Psoas muscle (tissue), 8 donors: Measurements from ENCODE around the gene NRAS. TPM values are rescaled to one million over a fixed set of nuclear protein-coding genes. Genes with fewer than 3 reads are reported as not detected.

ENCODE experiments used
- ATAC-seq, 4 donors: fragments of 200-7000 bp; cut with Tn5 transposase; one replicate each; pipeline ENCODE4 v1.9.1; 2020; ENCODE audit warnings: moderate library complexity in 3 of 4, mild to moderate bottlenecking in 2 of 4
- DNase-seq, 2 donors: peaks; one replicate each; pipeline ENCODE4 v3.0.0-alpha.2; 2020
- H3K27ac ChIP-seq: fragments of 200-600 bp; one replicate; pipeline ENCODE4 v1.8.0; 2022
- H3K27me3 ChIP-seq, 3 donors: fragments of 200-600 bp in 1 of 3; one replicate each; pipeline versions ENCODE4 v1.6.1 to v1.8.0; 2013 to 2022; ENCODE audit warnings: low read length in 2 of 3, mild to moderate bottlenecking in 2 of 3, moderate library complexity in 1 of 3; ENCODE audit not compliant: insufficient read depth in 3 of 3
- H3K36me3 ChIP-seq, 2 donors: fragments of 200-600 bp in 1 of 2; one replicate each; pipeline versions ENCODE4 v1.6.1 to v1.8.0; 2013 to 2022; ENCODE audit warnings: low read depth in 1 of 2, mild to moderate bottlenecking in 1 of 2, moderate library complexity in 1 of 2; ENCODE audit not compliant: insufficient read depth in 1 of 2
- H3K4me1 ChIP-seq: fragments of 200-600 bp; one replicate; pipeline ENCODE4 v1.8.0; 2022
- H3K4me3 ChIP-seq: fragments of 200-600 bp; one replicate; pipeline ENCODE4 v1.8.0; 2022; ENCODE audit warnings: mild to moderate bottlenecking
- H3K9me3 ChIP-seq: fragments of 200-600 bp; one replicate; pipeline ENCODE4 v1.8.0; 2022
- WGBS, 3 donors: extraction: QIAGEN DNeasy Blood & Tissue Kit; methylation state at CpG; one replicate each; pipeline versions ENCODE4 v1.1.6 to v1.1.7; 2013; 5-methylcytosine and 5-hydroxymethylcytosine counted together
- intact Hi-C, 2 donors: fragments of 100-400 bp; cut with DNase I; formaldehyde crosslinking; loops; one replicate each; pipeline versions ENCODE4 v1.11.0 to v1.14.2; 2022
- polyA plus RNA-seq, 3 donors: library from polyadenylated mRNA; stranded (reverse); fragments of 200-250 nt; gene quantifications; one replicate each; pipeline ENCODE4 v1.2.3, GENCODE V29; 2013
- total RNA-seq, 4 donors: library from RNA; stranded (reverse); fragmentation: NEBNext Ultra II Directional in 2 of 4; extraction: Animal tissue kit (Norgen Biotek cat#: 25700) in 2 of 4; gene quantifications; one replicate each; pipeline versions ENCODE4 v1.2.1 to v1.2.4, GENCODE V29; 2021 to 2023
- TF ChIP-seq, protein P1 (sequence below): fragments of 200-600 bp; IDR thresholded peaks from one replicate; pipeline ENCODE4 v1.8.0; 2022; ENCODE audit warnings: antibody characterized with exemption
- donor health status: healthy with polysubstance abuse.
- donor health status: DM: no; HTN: no; CAD: no; lungs with moderate emphysema.
- donor health status: Bipolar disorder and iron deficiency.
- donor health status: healthy.
- donor health status: DM: yes; HTN: yes; CAD: no.
- donor health status: DM: no; HTN: no; CAD: no.
- donor health status: DM: no; HTN: no; CAD: no.
- donor health status: DM: yes; HTN: yes; CAD: no.

NRAS gene
- total and polyA plus RNA-seq, 7 donors, result 3.6 to 15.8 (median 5.9) TPM

GRCh38 chr1:114723457-114723856 lies 6.9 kb upstream of the NRAS start:
- TF ChIP-seq, protein P1, sequence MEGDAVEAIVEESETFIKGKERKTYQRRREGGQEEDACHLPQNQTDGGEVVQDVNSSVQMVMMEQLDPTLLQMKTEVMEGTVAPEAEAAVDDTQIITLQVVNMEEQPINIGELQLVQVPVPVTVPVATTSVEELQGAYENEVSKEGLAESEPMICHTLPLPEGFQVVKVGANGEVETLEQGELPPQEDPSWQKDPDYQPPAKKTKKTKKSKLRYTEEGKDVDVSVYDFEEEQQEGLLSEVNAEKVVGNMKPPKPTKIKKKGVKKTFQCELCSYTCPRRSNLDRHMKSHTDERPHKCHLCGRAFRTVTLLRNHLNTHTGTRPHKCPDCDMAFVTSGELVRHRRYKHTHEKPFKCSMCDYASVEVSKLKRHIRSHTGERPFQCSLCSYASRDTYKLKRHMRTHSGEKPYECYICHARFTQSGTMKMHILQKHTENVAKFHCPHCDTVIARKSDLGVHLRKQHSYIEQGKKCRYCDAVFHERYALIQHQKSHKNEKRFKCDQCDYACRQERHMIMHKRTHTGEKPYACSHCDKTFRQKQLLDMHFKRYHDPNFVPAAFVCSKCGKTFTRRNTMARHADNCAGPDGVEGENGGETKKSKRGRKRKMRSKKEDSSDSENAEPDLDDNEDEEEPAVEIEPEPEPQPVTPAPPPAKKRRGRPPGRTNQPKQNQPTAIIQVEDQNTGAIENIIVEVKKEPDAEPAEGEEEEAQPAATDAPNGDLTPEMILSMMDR, result no peak
- peak overlapping the region; percentile 70 for H3K27ac ChIP-seq
- intact Hi-C loops, result no loop called here

DNA sequence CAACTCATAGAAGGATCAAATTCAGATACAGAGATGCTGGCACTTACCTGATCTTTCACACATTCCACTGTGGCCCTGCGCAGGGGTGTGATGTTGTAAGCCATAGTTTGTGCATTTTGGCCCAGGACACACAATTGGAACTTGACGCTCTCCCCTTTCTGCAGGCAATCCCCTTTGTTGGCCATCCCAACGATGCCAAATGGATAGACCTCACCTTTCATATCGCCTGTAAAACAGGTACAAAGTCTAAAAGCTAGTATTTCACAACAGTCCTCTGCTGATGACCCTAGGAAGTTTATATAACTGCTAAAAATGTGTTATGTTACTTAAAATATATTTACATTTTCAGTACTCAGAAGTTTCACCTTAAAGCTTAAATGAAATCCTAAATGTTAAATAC lies 3.9 kb upstream of the NRAS start:
- intact Hi-C loops, result no loop called here
- no peak overlapping the region for H3K4me3 ChIP-seq
- peaks cover 15 to 88% of the 10 kb centered on the region in 2 donors for H3K36me3 ChIP-seq
- peak overlapping the region; percentile 70 for H3K27ac ChIP-seq
- no peak for DNase-seq
- peaks cover 45% of the 10 kb centered on the region for H3K4me1 ChIP-seq
- no peaks in the 10 kb centered on the region for H3K27me3 ChIP-seq
- TF ChIP-seq, protein P1, result no peak
- H3K9me3 ChIP-seq, result no peaks in the 10 kb centered on the region
- no peak for ATAC-seq
- WGBS, 3 donors, result 45 to 82% (median 48%) methylated on average over 4 of the region's 4 CpGs

More at GRCh38 chr1:114723457-114723856, 6.9 kb upstream of the NRAS start:
- 0 to 27% (median 0%) methylated on average over 1 of the region's 1 CpG for WGBS, 3 donors
- Histone ChIP-seq H3K36me3 (peaks cover 15 to 99% of the 10 kb centered on the region in 2 donors), H3K4me3 (no peak overlapping the region), H3K27me3 (no peaks in the 10 kb centered on the region), H3K9me3 (no peaks in the 10 kb centered on the region), H3K4me1 (peaks cover 36% of the 10 kb centered on the region)
- DNase-seq, result no peak
- ATAC-seq, result no peak

DNA sequence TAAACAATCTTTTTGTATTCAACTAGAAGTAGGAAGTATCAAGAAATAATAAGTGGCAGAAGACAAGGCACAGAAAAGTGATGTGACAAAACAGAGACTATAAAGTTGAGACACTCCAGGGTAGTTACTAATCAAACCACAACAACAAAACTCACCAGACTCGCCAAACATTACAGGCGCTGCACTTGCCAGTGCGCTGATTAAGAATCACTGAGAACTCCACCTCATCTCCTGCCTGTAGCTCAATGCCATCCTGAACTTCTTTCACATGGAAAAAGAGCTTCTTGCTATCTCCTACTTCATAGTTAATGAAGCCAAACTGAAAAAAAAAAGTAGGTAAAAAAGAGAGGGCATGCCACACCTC lies 2.8 kb upstream of the NRAS start:
- 86 to 93% (median 86%) methylated on average over 3 of the region's 3 CpGs for WGBS, 3 donors
- TF ChIP-seq, protein P1, result no peak

GRCh38 chr1:114718661-114719423 lies 2.3 kb upstream of the NRAS start:
- 85 to 89% (median 89%) methylated on average over 11 of the region's 11 CpGs for WGBS, 3 donors
- H3K27me3 ChIP-seq, result no peaks in the 10 kb centered on the region
- peaks cover 8 to 88% of the 10 kb centered on the region in 2 donors for H3K36me3 ChIP-seq
- intact Hi-C loops, result loop anchor here in 1 of 2 donors (5.0 kb wide), 1 partner anchor 33 kb away; no protein-coding TSS in a partner anchor
- H3K27ac ChIP-seq, result peak overlapping the region; percentile 70
- H3K4me1 ChIP-seq, result peaks cover 38% of the 10 kb centered on the region
- no peak overlapping the region for H3K4me3 ChIP-seq
- no peaks in the 10 kb centered on the region for H3K9me3 ChIP-seq
- no peak for ATAC-seq
- TF ChIP-seq, protein P1, result no peak
- no peak for DNase-seq

More for the DNA sequence above, 2.8 kb upstream of the NRAS start:
- Histone ChIP-seq H3K4me3 (no peak overlapping the region), H3K27ac (peak overlapping the region; percentile 70), H3K4me1 (peaks cover 43% of the 10 kb centered on the region), H3K27me3 (no peaks in the 10 kb centered on the region), H3K36me3 (peaks cover 8 to 87% of the 10 kb centered on the region in 2 donors), H3K9me3 (no peaks in the 10 kb centered on the region)
- intact Hi-C loops, result loop anchor here in 1 of 2 donors (5.0 kb wide), 1 partner anchor 33 kb away; no protein-coding TSS in a partner anchor
- no peak for DNase-seq
- no peak for ATAC-seq
